ENCODE measurements around the gene SEMA6A. TPM values are rescaled to one million over a fixed set of nuclear protein-coding genes. Genes with fewer than 3 reads are reported as not detected.

SEMA6A gene
- total and polyA plus RNA-seq, 2 of the 13 experiments (the other 11 are each of a cell fraction or from before 2014, with no cell fraction given), result 5.1 to 6.5 TPM

- TF ChIP-seq ZNF646 (CRISPR knock-in tag; IDR thresholded peaks at IDR 0.05), result no peak
- TF ChIP-seq ATF3 (CRISPR knock-in tag; IDR thresholded peaks at IDR 0.05), result no peak
- no peak for TF ChIP-seq ATF1 (CRISPR knock-in tag; IDR thresholded peaks at IDR 0.05)
- no peak for TF ChIP-seq TERF1 (CRISPR knock-in tag; IDR thresholded peaks at IDR 0.05)
- no peak for TF ChIP-seq ZNF652 (CRISPR knock-in tag; IDR thresholded peaks at IDR 0.05; ENCODE audit: borderline replicate concordance, low read depth)
- TF ChIP-seq ZNF333 (CRISPR knock-in tag; IDR thresholded peaks at IDR 0.05; ENCODE audit: borderline replicate concordance), result no peak
- no peak for TF ChIP-seq MXD1 (CRISPR knock-in tag; IDR thresholded peaks at IDR 0.05)
Observed at GRCh38 chr5:116518423-116518822, 56.2 kb downstream of the SEMA6A start (continued).

Measured in HepG2 (cell line).